H1 (cell line): ENCODE measurements around the gene CABCOCO1. TPM values are rescaled to one million over a fixed set of nuclear protein-coding genes. Genes with fewer than 3 reads are reported as not detected.

Experiments
- CTCF ChIA-PET: fragments of 300-600 bp; sonication (Branson Sonifier 250); formaldehyde crosslinking; loops from one replicate; lab custom pipeline; 2021; ENCODE audit not compliant: partially characterized antibody; lab: Charles Lee
- POLR2A ChIA-PET: fragments of 300-600 bp; sonication (Branson Sonifier 250); formaldehyde crosslinking; loops from one replicate; lab custom pipeline; 2021; ENCODE audit warnings: inconsistent platforms; ENCODE audit not compliant: partially characterized antibody; lab: Charles Lee
- DNase-seq, 2 experiments: peaks; one replicate each; pipeline versions ENCODE4 v3.0.0 to v3.0.0-alpha.2; 2010 to 2022; ENCODE audit warnings: low spot score in 2 of 2, low read depth in 1 of 2, mixed read lengths in 1 of 2
- FAIRE-seq: peaks from 2 replicates; lab custom pipeline; 2011; peaks lifted over from hg19 to GRCh38; lab: Jason Lieb, UNC
- H2AFZ ChIP-seq: 2 replicates; pipeline ENCODE4 v1.8.1; 2012; ENCODE audit warnings: low read length, inconsistent platforms
- H2AK5ac ChIP-seq: 2 replicates; pipeline ENCODE4 v1.6.1; 2013; ENCODE audit warnings: low read depth, low read length
- H2BK120ac ChIP-seq: replicated peaks from 2 replicates; pipeline ENCODE3; 2013; ENCODE audit warnings: low read depth, low read length, inconsistent platforms
- H2BK12ac ChIP-seq: 2 replicates; pipeline ENCODE4 v1.6.1; 2013; ENCODE audit warnings: low read depth, low read length
- H2BK15ac ChIP-seq: 2 replicates; pipeline ENCODE4 v1.6.1; 2013; ENCODE audit warnings: low read length
- H2BK20ac ChIP-seq: 2 replicates; pipeline ENCODE4 v1.6.1; 2013; ENCODE audit warnings: low read length
- H2BK5ac ChIP-seq: 2 replicates; pipeline ENCODE4 v1.6.1; 2013; ENCODE audit warnings: low read depth, low read length
- H3K14ac ChIP-seq: 2 replicates; pipeline ENCODE4 v1.6.1; 2013; ENCODE audit warnings: inconsistent platforms; ENCODE audit not compliant: insufficient read length
- H3K18ac ChIP-seq: 2 replicates; pipeline ENCODE4 v1.6.1; 2013; ENCODE audit warnings: low read length; ENCODE audit errors: extremely low read depth
- H3K23ac ChIP-seq: 2 replicates; pipeline ENCODE4 v1.6.1; 2013; ENCODE audit warnings: inconsistent platforms; ENCODE audit not compliant: insufficient read length
- H3K23me2 ChIP-seq: 2 replicates; pipeline ENCODE4 v1.6.1; 2013; ENCODE audit warnings: low read depth, low read length
- H3K27ac ChIP-seq: 2 replicates; pipeline ENCODE4 v1.6.1; 2011; ENCODE audit warnings: low read depth, low read length, inconsistent platforms
- H3K27me3 ChIP-seq, 4 experiments: replicated peaks in 1 of 4; 1 replicate in 1 of 4; 2 replicates in 3 of 4; pipeline versions ENCODE4 v1.6.1 to v1.8.1; 2011 to 2013; ENCODE audit warnings: low read length in 3 of 4, mild to moderate bottlenecking in 3 of 4, inconsistent platforms in 2 of 4, mixed read lengths in 2 of 4, moderate library complexity in 1 of 4; ENCODE audit not compliant: control insufficient read depth in 3 of 4, insufficient read depth in 3 of 4; ENCODE audit errors: extremely low read depth in 1 of 4
- H3K36me3 ChIP-seq, 4 experiments: 2 replicates each; pipeline versions ENCODE4 v1.6.1 to v1.8.1; 2011 to 2013; ENCODE audit warnings: mild to moderate bottlenecking in 4 of 4, low read length in 3 of 4, moderate library complexity in 2 of 4, control low read depth in 1 of 4, inconsistent platforms in 1 of 4; ENCODE audit not compliant: insufficient read depth in 4 of 4, control insufficient read depth in 2 of 4
- H3K4ac ChIP-seq: replicated peaks from 2 replicates; pipeline ENCODE3; 2013; ENCODE audit warnings: low read length, low read depth, mixed read lengths, inconsistent platforms; ENCODE audit not compliant: insufficient read length
- H3K4me1 ChIP-seq, 4 experiments: replicated peaks in 1 of 4; 1 replicate in 1 of 4; 2 replicates in 3 of 4; pipeline versions ENCODE4 v1.6.1 to v1.8.1; 2011 to 2013; ENCODE audit warnings: low read length in 3 of 4, inconsistent platforms in 2 of 4, mixed read lengths in 1 of 4; ENCODE audit not compliant: insufficient read depth in 4 of 4, control insufficient read depth in 3 of 4
- H3K4me2 ChIP-seq, 2 experiments: 2 replicates each; pipeline versions ENCODE4 v1.6.1 to v1.8.1; 2011 to 2013; ENCODE audit warnings: low read depth in 2 of 2, low read length in 2 of 2, control low read depth in 1 of 2, inconsistent platforms in 1 of 2, mild to moderate bottlenecking in 1 of 2; ENCODE audit not compliant: insufficient read depth in 1 of 2
- H3K4me3 ChIP-seq, 4 experiments: fragments of 200-600, 300-600 bp in 1 of 4; sonication (generic), shearing (Covaris generic), sonication (Bioruptor Twin) in 1 of 4; 2 replicates each; pipeline versions ENCODE4 v1.5.1 to v1.8.1; 2011 to 2016; ENCODE audit warnings: low read length in 4 of 4, low read depth in 3 of 4, control low read depth in 2 of 4, inconsistent platforms in 2 of 4, mild to moderate bottlenecking in 2 of 4, mixed read lengths in 1 of 4, moderate library complexity in 1 of 4; ENCODE audit not compliant: insufficient read depth in 2 of 4; ENCODE audit errors: extremely low read depth in 1 of 4
- H3K56ac ChIP-seq: replicated peaks from 2 replicates; pipeline ENCODE3; 2013; ENCODE audit warnings: low read depth, mild to moderate bottlenecking, mixed read lengths, low read length, inconsistent platforms; ENCODE audit not compliant: insufficient read length
- H3K79me1 ChIP-seq: 2 replicates; pipeline ENCODE4 v1.6.1; 2013; ENCODE audit warnings: low read depth, low read length, control low read depth
- H3K79me2 ChIP-seq, 2 experiments: 2 replicates each; pipeline versions ENCODE4 v1.6.1 to v1.8.1; 2012 to 2013; ENCODE audit warnings: low read length in 2 of 2, mild to moderate bottlenecking in 2 of 2, inconsistent platforms in 1 of 2; ENCODE audit not compliant: insufficient read depth in 2 of 2, control insufficient read depth in 1 of 2
- H3K9ac ChIP-seq, 4 experiments: replicated peaks in 1 of 4; 1 replicate in 1 of 4; 2 replicates in 3 of 4; pipeline versions ENCODE4 v1.6.1 to v1.8.1; 2011 to 2013; ENCODE audit warnings: low read depth in 3 of 4, low read length in 3 of 4, control low read depth in 2 of 4, mild to moderate bottlenecking in 2 of 4, moderate library complexity in 2 of 4, inconsistent platforms in 1 of 4; ENCODE audit errors: extremely low read depth in 1 of 4
- H3K9me3 ChIP-seq, 2 experiments: 2 replicates each; pipeline versions ENCODE4 v1.6.1 to v1.8.1; 2012 to 2013; ENCODE audit warnings: mild to moderate bottlenecking in 2 of 2, moderate library complexity in 2 of 2, control low read depth in 1 of 2, inconsistent platforms in 1 of 2, low read depth in 1 of 2, low read length in 1 of 2, mixed read lengths in 1 of 2; ENCODE audit not compliant: insufficient read depth in 2 of 2
- H4K20me1 ChIP-seq, 2 experiments: replicated peaks in 1 of 2; 2 replicates each; pipeline versions ENCODE3 to v1.8.1; 2011 to 2013; ENCODE audit warnings: inconsistent platforms in 2 of 2, low read length in 2 of 2, mild to moderate bottlenecking in 1 of 2; ENCODE audit not compliant: insufficient read depth in 2 of 2, control insufficient read depth in 1 of 2
- H4K5ac ChIP-seq: 2 replicates; pipeline ENCODE4 v1.6.1; 2013; ENCODE audit warnings: low read length, low read depth, mixed read lengths, inconsistent platforms; ENCODE audit not compliant: insufficient read length
- H4K8ac ChIP-seq: 2 replicates; pipeline ENCODE4 v1.8.0; 2013; ENCODE audit warnings: mild to moderate bottlenecking, moderate library complexity, low read length, inconsistent platforms; ENCODE audit not compliant: insufficient read depth; ENCODE audit errors: extremely low read depth
- H4K91ac ChIP-seq: replicated peaks from 2 replicates; pipeline ENCODE3; 2013; ENCODE audit warnings: low read length, mixed read lengths, inconsistent platforms; ENCODE audit not compliant: insufficient read length
- CBX8 ChIP-seq: fragments of 300-800, 300-1000 bp; sonication (generic); IDR thresholded peaks from 2 replicates; pipeline ENCODE4 v1.7.1; 2016; ENCODE audit warnings: low read depth, low read length, borderline replicate concordance
- WGBS, 2 experiments: shearing (Covaris generic) in 1 of 2; methylation state at CpG; one replicate each; pipeline versions ENCODE4 v1.1.6 to v1.1.7; 2013 to 2015; ENCODE audit warnings: low lambda C conversion rate in 2 of 2, mixed read lengths in 2 of 2, inconsistent platforms in 1 of 2, low coverage in 1 of 2, missing lambda C conversion rate in 1 of 2; ENCODE audit not compliant: insufficient replicate concordance in 2 of 2, insufficient coverage in 1 of 2, insufficient read length in 1 of 2; ENCODE audit errors: extremely low coverage in 1 of 2, missing lambda C conversion rate in 1 of 2; 5-methylcytosine and 5-hydroxymethylcytosine counted together
- polyA plus RNA-seq, 7 experiments: library from polyadenylated mRNA; depleted of rRNA in 3 of 7; stranded (reverse) in 5 of 7; unstranded in 2 of 7; fragments of >200 nt in 5 of 7; fragments of 200-250 nt in 2 of 7; gene quantifications; 1 replicate in 5 of 7; 2 replicates in 1 of 7; 4 replicates in 1 of 7; pipeline versions ENCODE4 v1.2.1 to v1.2.3, GENCODE V29; 2011 to 2013; ENCODE audit warnings: missing spikeins in 2 of 7, mixed read lengths in 2 of 7
- total RNA-seq: library from RNA; stranded (reverse); fragmentation: NEBNext Ultra II Directional; extraction: Animal tissue kit (Norgen Biotek cat#: 25700); gene quantifications from 2 replicates; pipeline ENCODE4 v1.2.1, GENCODE V29; 2021

The CABCOCO1 gene
- total and polyA plus RNA-seq, 2 of the 8 experiments (the other 6 are each of a cell fraction or from before 2014, with no cell fraction given) = not detected

DNA sequence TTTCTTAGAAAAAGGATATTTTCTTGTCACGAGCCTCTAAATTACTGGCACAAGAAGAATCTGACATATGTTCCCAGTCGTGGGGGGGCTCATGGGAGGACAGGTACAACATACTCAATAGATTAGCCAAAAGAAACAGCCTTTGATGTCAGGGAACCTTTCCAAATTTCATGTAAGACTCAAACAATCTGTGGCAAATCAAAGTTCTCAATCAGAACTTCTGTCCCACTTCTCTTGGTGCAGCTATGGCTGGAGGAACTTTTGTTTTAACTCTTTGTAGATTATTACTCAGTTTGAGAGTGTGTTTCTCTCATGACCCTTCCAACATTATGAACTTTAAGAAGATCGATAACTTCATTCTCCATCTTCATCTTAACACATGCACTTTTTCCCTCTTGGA is 124.4 kb downstream of the CABCOCO1 start:
- Histone ChIP-seq H3K14ac (no peak overlapping the region), H3K9me3 (no peaks in the 10 kb centered on the region), H3K36me3 (no peaks in the 10 kb centered on the region), H4K8ac (no peak overlapping the region), H2BK5ac (no peak overlapping the region), H3K56ac (no peak overlapping the region), H3K23me2 (no peaks in the 10 kb centered on the region), H2BK120ac (no peak overlapping the region), H2BK12ac (no peak overlapping the region), H4K5ac (no peak overlapping the region), H4K20me1 (no peaks in the 10 kb centered on the region), H2AFZ (no peak overlapping the region), H3K4me2 (no peak overlapping the region), H3K23ac (no peak overlapping the region), H3K4ac (no peak overlapping the region), H3K27me3 (peaks cover 0 to 1% (median 0%) of the 10 kb centered on the region in 4 experiments; a peak in 1 of 7 replicates), H3K79me1 (no peaks in the 10 kb centered on the region), H4K91ac (no peak overlapping the region), H3K9ac (no peak overlapping the region), H2BK20ac (no peak overlapping the region), H3K4me1 (no peaks in the 10 kb centered on the region), H3K27ac (no peak overlapping the region), H2AK5ac (no peak overlapping the region), H3K4me3 (no peak overlapping the region), H2BK15ac (no peak overlapping the region), H3K18ac (no peak overlapping the region), H3K79me2 (no peaks in the 10 kb centered on the region)
- WGBS, 2 experiments = 92% methylated on average over 3 of the region's 3 CpGs; no CpG with 5 or more reads in 1 of the 2 experiments
- DNase-seq (no peak), FAIRE-seq (no peak)
- no peak for TF ChIP-seq CBX8
- ChIA-PET CTCF (no interaction called here), POLR2A (no interaction called here)
